Endothelial cell of umbilical vein (primary cell): ENCODE data around the gene CDHR1. TPM values are rescaled to one million over a fixed set of nuclear protein-coding genes. Genes with fewer than 3 reads are reported as not detected.

ENCODE experiments used
- BruUV-seq: library from RNA; stranded (reverse); fragments of 400-500 nt; replicated peaks from 2 replicates; lab custom pipeline; 2021; lab: Mats Ljungman, UMichigan
- CTCF ChIA-PET: fragments of 300-600, 350-600 bp; sonication (Branson Sonifier 250); formaldehyde crosslinking; loops from one replicate; lab custom pipeline; 2021; ENCODE audit warnings: antibody characterized with exemption, inconsistent platforms; lab: Charles Lee
- POLR2A ChIA-PET: fragments of 300-600, 350-600 bp; sonication (Branson Sonifier 250); formaldehyde crosslinking; loops from one replicate; lab custom pipeline; 2021; ENCODE audit warnings: antibody characterized with exemption, inconsistent platforms; lab: Charles Lee
- DNase-seq: peaks from one replicate; pipeline ENCODE4 v3.0.0-alpha.2; 2011; ENCODE audit warnings: low read depth, low spot score
- FAIRE-seq: peaks from 2 replicates; lab custom pipeline; 2011; peaks lifted over from hg19 to GRCh38; lab: Jason Lieb, UNC
- H2AFZ ChIP-seq: 2 replicates; pipeline ENCODE4 v1.6.0; 2012; ENCODE audit warnings: low read depth, low read length, control low read depth, inconsistent platforms
- H3K27ac ChIP-seq: 2 replicates; pipeline ENCODE4 v1.5.1; 2011; ENCODE audit warnings: low read depth, mild to moderate bottlenecking, control low read depth, low read length, moderate library complexity; ENCODE audit not compliant: insufficient read depth
- H3K27me3 ChIP-seq, 2 experiments: 2 replicates each; pipeline versions ENCODE4 v1.6.0 to v1.6.1; 2011; ENCODE audit warnings: low read length in 2 of 2, mixed read lengths in 1 of 2; ENCODE audit not compliant: control insufficient read depth in 2 of 2, insufficient read depth in 2 of 2
- H3K36me3 ChIP-seq, 2 experiments: 2 replicates in 1 of 2; 3 replicates in 1 of 2; pipeline ENCODE4 v1.5.1; 2011; ENCODE audit warnings: low read length in 2 of 2, mild to moderate bottlenecking in 1 of 2, moderate library complexity in 1 of 2; ENCODE audit not compliant: control insufficient read depth in 2 of 2, insufficient read depth in 2 of 2; ENCODE audit errors: extremely low read depth in 1 of 2
- H3K4me1 ChIP-seq: 3 replicates; pipeline ENCODE4 v1.5.1; 2011; ENCODE audit warnings: mild to moderate bottlenecking, low read length; ENCODE audit not compliant: control insufficient read depth, insufficient read depth; ENCODE audit errors: extremely low read depth
- H3K4me2 ChIP-seq: 2 replicates; pipeline ENCODE4 v1.6.1; 2011; ENCODE audit warnings: low read length, control low read depth, mixed read lengths; ENCODE audit not compliant: insufficient read depth
- H3K4me3 ChIP-seq, 3 experiments: fragments of 200-600 bp in 1 of 3; sonication (generic), shearing (Covaris generic) in 1 of 3; replicated peaks in 1 of 3; 2 replicates each; pipeline ENCODE4 v1.5.1; 2011 to 2016; ENCODE audit warnings: control low read depth in 3 of 3, low read length in 3 of 3, mild to moderate bottlenecking in 2 of 3, inconsistent platforms in 1 of 3, low read depth in 1 of 3, moderate library complexity in 1 of 3; ENCODE audit not compliant: insufficient read depth in 1 of 3
- H3K79me2 ChIP-seq: 2 replicates; pipeline ENCODE4 v1.6.0; 2012; ENCODE audit warnings: low read length, inconsistent platforms; ENCODE audit not compliant: control insufficient read depth, insufficient read depth
- H3K9ac ChIP-seq: replicated peaks from 2 replicates; pipeline ENCODE3; 2011; ENCODE audit warnings: low read length, control low read depth; ENCODE audit not compliant: insufficient read depth; ENCODE audit errors: extremely low read depth
- H3K9me1 ChIP-seq: replicated peaks from 3 replicates; pipeline ENCODE4 v1.6.0; 2011; ENCODE audit warnings: mild to moderate bottlenecking, low read length; ENCODE audit not compliant: control insufficient read depth, insufficient read depth; ENCODE audit errors: extremely low read depth
- H3K9me3 ChIP-seq: replicated peaks from 2 replicates; pipeline ENCODE4 v1.5.1; 2012; ENCODE audit warnings: low read length, inconsistent platforms; ENCODE audit not compliant: control insufficient read depth, insufficient read depth
- H4K20me1 ChIP-seq: replicated peaks from 2 replicates; pipeline ENCODE3; 2011; ENCODE audit warnings: mild to moderate bottlenecking, low read length; ENCODE audit not compliant: control insufficient read depth, insufficient read depth; ENCODE audit errors: extremely low read depth
- CTCF ChIP-seq, 2 donors: IDR thresholded peaks; 1 replicate in 1 of 2; 2 replicates in 1 of 2; pipeline ENCODE4 v1.5.1; 2011; ENCODE audit warnings: low read length in 2 of 2, mild to moderate bottlenecking in 2 of 2, moderate library complexity in 2 of 2, control low read depth in 1 of 2, inconsistent platforms in 1 of 2, low read depth in 1 of 2; ENCODE audit not compliant: insufficient read depth in 1 of 2; ENCODE audit errors: extremely low read depth in 1 of 2
- EZH2 ChIP-seq: IDR thresholded peaks from 2 replicates; pipeline ENCODE4 v1.6.1; 2012; ENCODE audit warnings: borderline replicate concordance, low read depth, mild to moderate bottlenecking, moderate library complexity, low read length, inconsistent platforms; ENCODE audit not compliant: severe bottlenecking
- FOS ChIP-seq: IDR thresholded peaks from 2 replicates; pipeline ENCODE4 v1.6.1; 2011; ENCODE audit warnings: mild to moderate bottlenecking, low read length, moderate library complexity, borderline replicate concordance; ENCODE audit not compliant: insufficient read depth
- GATA2 ChIP-seq: IDR thresholded peaks from 2 replicates; pipeline ENCODE4 v1.7.0; 2011; ENCODE audit warnings: low read depth, mild to moderate bottlenecking, moderate library complexity, mixed read lengths, low read length; ENCODE audit not compliant: insufficient read length, insufficient read depth
- JUN ChIP-seq: IDR thresholded peaks from 2 replicates; pipeline ENCODE4 v1.6.1; 2011; ENCODE audit warnings: borderline replicate concordance, low read depth; ENCODE audit not compliant: insufficient read length, insufficient read depth
- MYC ChIP-seq: IDR thresholded peaks from one replicate; pipeline ENCODE4 v1.6.1; 2011; ENCODE audit warnings: mild to moderate bottlenecking, low read depth, low read length
- POLR2A ChIP-seq: IDR thresholded peaks from 2 replicates; pipeline ENCODE4 v1.6.1; 2012; ENCODE audit warnings: low read depth, mild to moderate bottlenecking, control low read depth, low read length
- POLR2AphosphoS5 ChIP-seq: IDR thresholded peaks from 2 replicates; pipeline ENCODE4 v1.6.1; 2012; ENCODE audit warnings: low read depth, mild to moderate bottlenecking, control low read depth, low read length, moderate library complexity; ENCODE audit not compliant: insufficient read depth
- dilution Hi-C: fragments of 300-500 bp; cut with MboI; formaldehyde crosslinking; loops from one replicate; pipeline ENCODE4 v1.15.0; 2019; ENCODE audit warnings: low sequenced_read_pairs; ENCODE audit not compliant: extremely low pct_ligation_motif_present
- intact Hi-C: fragments of 100-400 bp; cut with micrococcal nuclease; formaldehyde crosslinking; loops from one replicate; pipeline ENCODE4 v1.10.0; 2022
- polyA plus RNA-seq, 4 experiments: library from polyadenylated mRNA; depleted of rRNA in 3 of 4; stranded (reverse) in 3 of 4; unstranded in 1 of 4; fragments of >200 nt; gene quantifications; 2 replicates each; pipeline versions ENCODE4 v1.2.1 to v1.2.3, GENCODE V29; 2011 to 2012; ENCODE audit warnings: missing spikeins in 1 of 4
- total RNA-seq: library from RNA; stranded (reverse); gene quantifications from 2 replicates; pipeline ENCODE4 v1.2.3, GENCODE V29; 2021
- TF ChIP-seq, protein P1 (sequence below): IDR thresholded peaks from 2 replicates; pipeline ENCODE4 v1.6.1; 2011; ENCODE audit not compliant: insufficient read depth, insufficient read length

Gene CDHR1
- total and polyA plus RNA-seq, 2 donors (not counting 3 experiments of a cell fraction or from before 2014, with no cell fraction given): 0.11 to 0.53 TPM

GRCh38 chr10:84188815-84189214 is 5.5 kb upstream of the CDHR1 start:
- Histone ChIP-seq H3K4me2 (no peak overlapping the region), H3K9me1 (no peaks in the 10 kb centered on the region), H3K79me2 (no peaks in the 10 kb centered on the region), H3K27ac (no peak overlapping the region), H3K4me1 (no peaks in the 10 kb centered on the region), H3K9ac (no peak overlapping the region), H4K20me1 (no peaks in the 10 kb centered on the region), H3K9me3 (no peaks in the 10 kb centered on the region), H3K27me3 (peaks cover 8% of the 10 kb centered on the region in 2 experiments), H3K36me3 (no peaks in the 10 kb centered on the region), H2AFZ (no peak overlapping the region), H3K4me3 (no peak overlapping the region)
- FAIRE-seq (no peak), DNase-seq (no peak)
- dilution Hi-C loops: no loop called here
- BruUV-seq: no TSS peak
- ChIA-PET CTCF (no interaction called here), POLR2A (no interaction called here)
- intact Hi-C loops: no loop called here
- TF ChIP-seq POLR2AphosphoS5: no peak
- TF ChIP-seq JUN: no peak
- TF ChIP-seq, protein P1, sequence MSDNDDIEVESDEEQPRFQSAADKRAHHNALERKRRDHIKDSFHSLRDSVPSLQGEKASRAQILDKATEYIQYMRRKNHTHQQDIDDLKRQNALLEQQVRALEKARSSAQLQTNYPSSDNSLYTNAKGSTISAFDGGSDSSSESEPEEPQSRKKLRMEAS: no peak
- no peak for TF ChIP-seq CTCF (IDR thresholded peaks at IDR 0.05; ENCODE audit: extremely low read depth in 1 of 2, insufficient read depth in 1 of 2, low read depth in 1 of 2, low read length in 2 of 2)
- TF ChIP-seq MYC: no peak
- no peak for TF ChIP-seq FOS
- no peak for TF ChIP-seq EZH2
- no peak for TF ChIP-seq GATA2
- TF ChIP-seq POLR2A: no peak
